ENCODE data around the gene PRR36. TPM values are rescaled to one million over a fixed set of nuclear protein-coding genes. Genes with fewer than 3 reads are reported as not detected.

The PRR36 gene
- total RNA-seq, 4 donors from 2014 or later = 2.5 TPM; not detected in 3

- no peak overlapping the region for H3K4me3 ChIP-seq
- H3K27ac ChIP-seq = no peak overlapping the region
- WGBS, 2 donors = 82 to 84% methylated on average over 12 of the region's 12 CpGs
- no peaks in the 10 kb centered on the region for H3K27me3 ChIP-seq
- H3K36me3 ChIP-seq = peaks cover 0 to 63% (median 0%) of the 10 kb centered on the region in 3 donors
- H3K9me3 ChIP-seq = no peaks in the 10 kb centered on the region
- TF ChIP-seq EP300 (IDR thresholded peaks at IDR 0.05) (no peak), POLR2A (IDR thresholded peaks at IDR 0.05) (no peak), CTCF (IDR thresholded peaks at IDR 0.05) (no peak)
- no peak for DNase-seq (ENCODE audit: low spot score in 2 of 2)
- peaks cover 0 to 9% (median 0%) of the 10 kb centered on the region in 4 donors for H3K4me1 ChIP-seq
Measured at GRCh38 chr19:7853770-7854128, 20.4 kb downstream of the PRR36 start.

GRCh38 chr19:7852851-7853769 lies 21.1 kb downstream of the PRR36 start:
- Histone ChIP-seq H3K9me3 (no peaks in the 10 kb centered on the region), H3K27ac (peak overlapping the region in 1 of 4 donors; percentile 67), H3K4me1 (peaks cover 0 to 9% (median 0%) of the 10 kb centered on the region in 4 donors), H3K4me3 (no peak overlapping the region), H3K36me3 (peaks cover 0 to 59% (median 0%) of the 10 kb centered on the region in 3 donors), H3K27me3 (no peaks in the 10 kb centered on the region)
- no peak for TF ChIP-seq EP300 (IDR thresholded peaks at IDR 0.05)
- peak; percentile 65 to 82 (median 81) for TF ChIP-seq CTCF (IDR thresholded peaks at IDR 0.05)
- TF ChIP-seq POLR2A (IDR thresholded peaks at IDR 0.05) = no peak
- 30 to 32% methylated on average over 42 to 43 of the region's 45 CpGs for WGBS, 2 donors
- DNase-seq (ENCODE audit: low spot score in 2 of 2) = peak in 1 of 2 donors; percentile 36

- no peak for TF ChIP-seq POLR2A (IDR thresholded peaks at IDR 0.05)
- no peak for TF ChIP-seq CTCF (IDR thresholded peaks at IDR 0.05)
- peak in 1 of 2 donors; percentile 35 for TF ChIP-seq EP300 (IDR thresholded peaks at IDR 0.05)
- Histone ChIP-seq H3K4me3 (no peak overlapping the region), H3K36me3 (peaks cover 0 to 58% (median 0%) of the 10 kb centered on the region in 3 donors), H3K27ac (peak overlapping the region in 1 of 4 donors; percentile 67), H3K9me3 (no peaks in the 10 kb centered on the region), H3K4me1 (peaks cover 0 to 9% (median 0%) of the 10 kb centered on the region in 4 donors), H3K27me3 (no peaks in the 10 kb centered on the region)
- 55 to 64% methylated on average over 22 of the region's 26 CpGs for WGBS, 2 donors
- DNase-seq (ENCODE audit: low spot score in 2 of 2) = no peak
Measured at GRCh38 chr19:7851623-7852500, 22.3 kb downstream of the PRR36 start.

GRCh38 chr19:7850945-7851622 lies 23.1 kb downstream of the PRR36 start:
- DNase-seq (ENCODE audit: low spot score in 2 of 2) = no peak
- Histone ChIP-seq H3K4me1 (peaks cover 0 to 9% (median 0%) of the 10 kb centered on the region in 4 donors), H3K4me3 (no peak overlapping the region), H3K9me3 (no peaks in the 10 kb centered on the region), H3K27me3 (no peaks in the 10 kb centered on the region), H3K27ac (peak overlapping the region in 1 of 4 donors; percentile 67), H3K36me3 (peaks cover 0 to 52% (median 0%) of the 10 kb centered on the region in 3 donors)
- TF ChIP-seq POLR2A (IDR thresholded peaks at IDR 0.05) (no peak), CTCF (IDR thresholded peaks at IDR 0.05) (no peak), EP300 (IDR thresholded peaks at IDR 0.05) (no peak)
- WGBS, 2 donors = 79 to 84% methylated on average over 8 of the region's 19 CpGs

Measured in tibial nerve (tissue), 4 donors.